Peyer's patch (tissue), 4 donors: ENCODE data around the gene CNOT1.

ENCODE experiments used
- CTCF ChIP-seq, 6 experiments: fragments of 450-650 bp in 4 of 6; fragments of 200-600 bp in 2 of 6; sonication (generic) in 1 of 6; IDR thresholded peaks; one replicate each; pipeline ENCODE4 v1.5.1; 2017 to 2019; ENCODE audit warnings: antibody characterized with exemption in 6 of 6, mild to moderate bottlenecking in 3 of 6, moderate library complexity in 1 of 6
- POLR2A ChIP-seq, 2 donors: fragments of 450-650 bp; IDR thresholded peaks; one replicate each; pipeline ENCODE4 v1.5.1; 2017; ENCODE audit warnings: antibody characterized with exemption in 2 of 2, mild to moderate bottlenecking in 2 of 2, moderate library complexity in 2 of 2

- TF ChIP-seq CTCF (IDR thresholded peaks at IDR 0.05) = no peak
- no peak for TF ChIP-seq POLR2A (IDR thresholded peaks at IDR 0.05)
Observed at GRCh38 chr16:58536278-58536677, 93.3 kb downstream of the CNOT1 start.
